K562 (cell line): Measurements from ENCODE around the gene CLDN2. TPM values are rescaled to one million over a fixed set of nuclear protein-coding genes. Genes with fewer than 3 reads are reported as not detected.

Experiments used
- ATAC-seq: fragments of 200-7000 bp; cut with Tn5 transposase; 3 replicates; pipeline ENCODE4 v1.9.1; 2020; ENCODE audit warnings: moderate library complexity
- BruUV-seq: library from RNA; stranded (reverse); fragments of 400-500 nt; replicated peaks from 2 replicates; lab custom pipeline; 2021; lab: Mats Ljungman, UMichigan
- CTCF ChIA-PET: fragments of 300-600 bp; formaldehyde crosslinking; extraction: SDS; loops from one replicate; lab custom pipeline; 2021; ENCODE audit warnings: low intra/inter-chr PET ratio; lab: Yijun Ruan, JAX
- POLR2A ChIA-PET: fragments of 300-600, 350-650 bp; sonication (Branson Sonifier 250); formaldehyde crosslinking; extraction: SDS; loops from one replicate; lab custom pipeline; 2021; ENCODE audit warnings: antibody characterized with exemption, inconsistent platforms; lab: Yijun Ruan, JAX
- DNase-seq, 4 experiments: peaks; one replicate each; pipeline versions ENCODE4 v3.0.0 to v3.0.0-alpha.2; 2011 to 2018; ENCODE audit warnings: low spot score in 3 of 4, mixed read lengths in 3 of 4; ENCODE audit errors: extremely low read depth in 1 of 4
- FAIRE-seq: peaks from 2 replicates; lab custom pipeline; 2011; peaks lifted over from hg19 to GRCh38; lab: Jason Lieb, UNC
- H2AFZ ChIP-seq: 2 replicates; pipeline ENCODE4 v1.6.0; 2011; ENCODE audit warnings: low read depth, low read length, control low read depth, inconsistent platforms
- H3K27ac ChIP-seq: fragments of 200-600 bp; 3 replicates; pipeline ENCODE4 v1.8.0; 2011; ENCODE audit warnings: low read depth, mild to moderate bottlenecking, control low read depth, inconsistent platforms, low read length, moderate library complexity, mixed read lengths; ENCODE audit errors: extremely low read depth
- H3K27me3 ChIP-seq, 2 experiments: fragments of 300-600 bp in 1 of 2; 2 replicates in 1 of 2; 3 replicates in 1 of 2; pipeline versions ENCODE4 v1.6.0 to v1.8.0; 2011; ENCODE audit warnings: inconsistent platforms in 2 of 2, low read length in 2 of 2, mild to moderate bottlenecking in 1 of 2, mixed read lengths in 1 of 2, moderate library complexity in 1 of 2; ENCODE audit not compliant: control insufficient read depth in 2 of 2, insufficient read depth in 2 of 2
- H3K36me3 ChIP-seq: fragments of 300-600 bp; 3 replicates; pipeline ENCODE4 v1.8.0; 2011; ENCODE audit warnings: mild to moderate bottlenecking, low read length, inconsistent platforms; ENCODE audit not compliant: control insufficient read depth, insufficient read depth
- H3K4me1 ChIP-seq, 2 experiments: fragments of 200-600 bp in 1 of 2; replicated peaks in 1 of 2; 2 replicates in 1 of 2; 3 replicates in 1 of 2; pipeline versions ENCODE4 v1.5.1 to v1.8.0; 2011; ENCODE audit warnings: inconsistent platforms in 2 of 2, low read length in 2 of 2, mild to moderate bottlenecking in 1 of 2, mixed read lengths in 1 of 2, moderate library complexity in 1 of 2; ENCODE audit not compliant: control insufficient read depth in 2 of 2, insufficient read depth in 2 of 2
- H3K4me2 ChIP-seq: 2 replicates; pipeline ENCODE4 v1.6.1; 2011; ENCODE audit warnings: low read length, control low read depth, inconsistent platforms, mixed read lengths; ENCODE audit not compliant: insufficient read depth
- H3K4me3 ChIP-seq: fragments of 200-600 bp; sonication (generic), shearing (Covaris generic); 2 replicates; pipeline ENCODE4 v1.5.1; 2016; ENCODE audit warnings: control low read depth, inconsistent platforms
- H3K79me2 ChIP-seq: fragments of 200-600 bp; 3 replicates; pipeline ENCODE4 v1.8.0; 2011; ENCODE audit warnings: low read length, inconsistent platforms; ENCODE audit not compliant: control insufficient read depth, insufficient read depth
- H3K9ac ChIP-seq, 2 experiments: 2 replicates each; pipeline versions ENCODE4 v1.6.0 to v1.6.1; 2011; ENCODE audit warnings: low read depth in 2 of 2, low read length in 2 of 2, control low read depth in 1 of 2, inconsistent platforms in 1 of 2, mild to moderate bottlenecking in 1 of 2, mixed read lengths in 1 of 2; ENCODE audit not compliant: insufficient read depth in 1 of 2
- H3K9me1 ChIP-seq: one replicate; pipeline ENCODE4 v1.6.0; 2011; ENCODE audit warnings: inconsistent platforms, mild to moderate bottlenecking, low read length, moderate library complexity; ENCODE audit not compliant: control insufficient read depth, insufficient read depth
- H3K9me3 ChIP-seq: replicated peaks from 2 replicates; pipeline ENCODE4 v1.5.1; 2011; ENCODE audit warnings: low read depth, low read length, inconsistent platforms; ENCODE audit not compliant: control insufficient read depth, insufficient read depth
- H4K20me1 ChIP-seq: replicated peaks from 2 replicates; pipeline ENCODE4 v1.6.1; 2011; ENCODE audit warnings: low read length, inconsistent platforms, mixed read lengths; ENCODE audit not compliant: control insufficient read depth, insufficient read depth
- BRF1 ChIP-seq: IDR thresholded peaks from 3 replicates; pipeline ENCODE4 v1.6.1; 2011; ENCODE audit warnings: borderline replicate concordance, mild to moderate bottlenecking; ENCODE audit not compliant: insufficient read length; ENCODE audit errors: extremely low read depth
- CHD4 ChIP-seq: fragments of 200-600 bp; sonication (generic); IDR thresholded peaks from 3 replicates; pipeline ENCODE4 v1.6.1; 2012; ENCODE audit warnings: low read depth, mild to moderate bottlenecking, mixed read lengths, low read length, inconsistent platforms; ENCODE audit not compliant: insufficient read depth, insufficient replicate concordance, poor library complexity, severe bottlenecking
- DEAF1 ChIP-seq: fragments of 450-650 bp; formaldehyde crosslinking; IDR thresholded peaks from 2 replicates; pipeline ENCODE4 v1.4.0; 2020; ENCODE audit warnings: mild to moderate bottlenecking, moderate library complexity
- E2F6 ChIP-seq, 2 experiments: IDR thresholded peaks; 2 replicates each; pipeline ENCODE4 v1.6.1; 2011; ENCODE audit warnings: borderline replicate concordance in 1 of 2, control low read depth in 1 of 2, low read depth in 1 of 2, low read length in 1 of 2, mild to moderate bottlenecking in 1 of 2, mixed read lengths in 1 of 2, moderate library complexity in 1 of 2; ENCODE audit not compliant: insufficient read depth in 1 of 2, insufficient read length in 1 of 2, poor library complexity in 1 of 2, severe bottlenecking in 1 of 2; ENCODE audit errors: extremely low read depth in 1 of 2
- FOXA3 ChIP-seq, 2 experiments: fragments of 450-650 bp in 1 of 2; sonication (generic) in 1 of 2; formaldehyde crosslinking; IDR thresholded peaks in 1 of 2; conservative IDR thresholded peaks in 1 of 2; 2 replicates each; pipeline versions ENCODE4 v1.4.0 to v1.8.0; 2020 to 2022; ENCODE audit warnings: mild to moderate bottlenecking in 2 of 2, missing genetic modification reagents in 1 of 2
- JUNB ChIP-seq: fragments of 450-650 bp; formaldehyde crosslinking; conservative IDR thresholded peaks from 2 replicates; pipeline ENCODE4 v1.4.0; 2020; ENCODE audit warnings: mild to moderate bottlenecking
- KAT7 ChIP-seq: sonication (generic); formaldehyde crosslinking; IDR thresholded peaks from 2 replicates; pipeline ENCODE4 v1.8.0; 2022; ENCODE audit warnings: missing genetic modification reagents, mild to moderate bottlenecking, borderline replicate concordance
- KAT8 ChIP-seq: fragments of 450-650 bp; IDR thresholded peaks from 2 replicates; pipeline ENCODE4 v1.6.1; 2016; ENCODE audit warnings: low read depth, mild to moderate bottlenecking
- LCOR ChIP-seq: sonication (generic); formaldehyde crosslinking; IDR thresholded peaks from 2 replicates; pipeline ENCODE4 v1.8.0; 2022; ENCODE audit warnings: mild to moderate bottlenecking, missing genetic modification reagents
- NR4A1 ChIP-seq, 2 experiments: fragments of 250-450 bp in 1 of 2; fragments of 450-650 bp in 1 of 2; sonication (Bioruptor Pico) in 1 of 2; IDR thresholded peaks; 2 replicates each; pipeline versions ENCODE4 v1.4.0 to v1.6.1; 2016 to 2020; ENCODE audit warnings: mild to moderate bottlenecking in 2 of 2, missing compliant biosample characterization in 1 of 2, missing genetic modification characterization in 1 of 2, moderate library complexity in 1 of 2
- SRF ChIP-seq, 2 experiments: fragments of 250-450, 450-650 bp in 1 of 2; sonication (Bioruptor Pico) in 1 of 2; sonication (generic) in 1 of 2; formaldehyde crosslinking; IDR thresholded peaks; 2 replicates each; pipeline versions ENCODE4 v1.5.0 to v1.5.1; 2020 to 2022; ENCODE audit warnings: mild to moderate bottlenecking in 1 of 2, missing genetic modification reagents in 1 of 2
- TAF1 ChIP-seq: IDR thresholded peaks from 2 replicates; pipeline ENCODE4 v1.6.1; 2011; ENCODE audit warnings: mild to moderate bottlenecking, low read length, moderate library complexity; ENCODE audit not compliant: insufficient read depth, control insufficient read depth, severe bottlenecking; ENCODE audit errors: extremely low read depth
- TAF9B ChIP-seq: fragments of 450-650 bp; IDR thresholded peaks from 2 replicates; pipeline ENCODE4 v1.6.1; 2018; ENCODE audit warnings: mild to moderate bottlenecking; ENCODE audit not compliant: partially characterized antibody
- TBP ChIP-seq: optimal IDR thresholded peaks from 2 replicates; pipeline ENCODE3; 2011; ENCODE audit warnings: low read depth, low read length, improper control_type of control experiment
- ZEB2 ChIP-seq: fragments of 450-650 bp; IDR thresholded peaks from 2 replicates; pipeline ENCODE4 v1.6.1; 2016
- ZNF232 ChIP-seq: sonication (generic); formaldehyde crosslinking; IDR thresholded peaks from 2 replicates; pipeline ENCODE4 v1.8.0; 2022; ENCODE audit warnings: mild to moderate bottlenecking, missing genetic modification reagents
- ZNF445 ChIP-seq: fragments of 250-450 bp; sonication (Bioruptor Pico); IDR thresholded peaks from 2 replicates; pipeline ENCODE4 v1.4.0; 2020; ENCODE audit warnings: low read depth, mild to moderate bottlenecking, moderate library complexity
- ZNF707 ChIP-seq: fragments of 250-450 bp; sonication (Bioruptor Pico); conservative IDR thresholded peaks from 2 replicates; pipeline ENCODE4 v1.8.0; 2022; ENCODE audit warnings: inconsistent platforms, mild to moderate bottlenecking, moderate library complexity
- ZNF764 ChIP-seq: fragments of 250-450 bp; sonication (Bioruptor Pico); IDR thresholded peaks from 2 replicates; pipeline ENCODE4 v1.4.0; 2020; ENCODE audit warnings: low read depth, mild to moderate bottlenecking, moderate library complexity
- whole genome bisulfite sequencing: fragments of 100-300 bp; shearing (Covaris generic); methylation state at CpG from one replicate; pipeline ENCODE4 v1.1.6; 2016; ENCODE audit warnings: low coverage, mixed read lengths; ENCODE audit not compliant: insufficient coverage; ENCODE audit errors: missing lambda C conversion rate; 5-methylcytosine and 5-hydroxymethylcytosine counted together
- in situ Hi-C: fragments of 300-500 bp; cut with MboI; formaldehyde crosslinking; loops from 4 replicates; pipeline ENCODE4 v1.15.0; 2018; ENCODE audit warnings: inconsistent platforms, mixed read lengths
- intact Hi-C: fragments of 100-400 bp; cut with micrococcal nuclease; formaldehyde crosslinking; loops from 2 replicates; pipeline ENCODE4 v1.14.2; 2022
- polyA plus RNA-seq, 8 experiments: library from polyadenylated mRNA; depleted of rRNA in 4 of 8; stranded (reverse) in 5 of 8; unstranded in 3 of 8; fragments of >200 nt; fragmentation: Nextera tagmentation in 2 of 8; fragmentation: Illumina TruSeq in 1 of 8; extraction: Ambion mirVana in 2 of 8; extraction: Trizol in 1 of 8; gene quantifications; 2 replicates each; pipeline versions ENCODE4 v1.2.1 to v1.2.3, GENCODE V29; 2011 to 2014; ENCODE audit warnings: inconsistent platforms in 1 of 8, missing spikeins in 1 of 8
- total RNA-seq, 7 experiments: library from RNA; depleted of rRNA in 6 of 7; stranded (reverse); fragments of >200 nt in 6 of 7; fragmentation: Illumina TruSeq in 2 of 7; extraction: Trizol in 2 of 7; gene quantifications; 2 replicates each; pipeline versions ENCODE4 v1.2.1 to v1.2.3, GENCODE V29; 2011 to 2021; ENCODE audit warnings: low replicate concordance in 1 of 7

CLDN2 gene
- total and polyA plus RNA-seq, 9 of the 15 experiments (the other 6 are each of a cell fraction or from before 2014, with no cell fraction given): not detected

GRCh38 chrX:106931831-106932491, 11.8 kb downstream of the CLDN2 start:
- intact Hi-C loops: no loop called here
- no peak for DNase-seq
- Histone ChIP-seq H3K79me2 (no peaks in the 10 kb centered on the region), H3K36me3 (no peaks in the 10 kb centered on the region), H3K4me3 (no peak overlapping the region)
- TF ChIP-seq DEAF1 (CRISPR knock-in tag) (no peak), ZEB2 (no peak), ZNF707 (no peak), FOXA3 (CRISPR knock-in tag; conservative IDR thresholded peaks at IDR 0.05 in 1 of 2, IDR thresholded peaks at IDR 0.05 in 1 of 2) (no peak), BRF1 (no peak), E2F6 (IDR thresholded peaks at IDR 0.05; ENCODE audit: borderline replicate concordance in 1 of 2, extremely low read depth in 1 of 2, insufficient read depth in 1 of 2, insufficient read length in 1 of 2, low read depth in 1 of 2, low read length in 1 of 2, poor library complexity in 1 of 2, severe bottlenecking in 1 of 2) (no peak), NR4A1 (CRISPR knock-in tag; IDR thresholded peaks at IDR 0.05) (no peak), NR4A1 (tag; IDR thresholded peaks at IDR 0.05) (no peak), KAT8 (no peak), ZNF764 (CRISPR knock-in tag) (no peak), TAF1 (no peak), TAF9B (no peak), ZNF445 (no peak), KAT7 (no peak), TBP (no peak), SRF (CRISPR knock-in tag; IDR thresholded peaks at IDR 0.05) (no peak), CHD4 (no peak), LCOR (CRISPR knock-in tag) (no peak), JUNB (no peak), ZNF232 (CRISPR knock-in tag) (no peak)
- TF ChIP-seq, all 486 proteins: peak for 0
- no peaks in the 10 kb centered on the region; a peak in 2 of 5 replicates for H3K4me1 ChIP-seq
- ChIA-PET POLR2A (no interaction called here), CTCF (no interaction called here)
- ATAC-seq: no peak
- 0% methylated on average over 1 of the region's 3 CpGs for whole genome bisulfite sequencing
- no peaks in the 10 kb centered on the region for H4K20me1 ChIP-seq
- no TSS peak for BruUV-seq
- no peaks in the 10 kb centered on the region for H3K9me1 ChIP-seq
- no peak overlapping the region for H3K27ac ChIP-seq
- H3K9me3 ChIP-seq: no peaks in the 10 kb centered on the region
- FAIRE-seq: no peak
- no peak overlapping the region for H2AFZ ChIP-seq
- in situ Hi-C loops: no loop called here
- no peak overlapping the region for H3K4me2 ChIP-seq
- H3K27me3 ChIP-seq: peaks cover 0 to 7% of the 10 kb centered on the region in 2 experiments; a peak in 1 of 5 replicates
- no peak overlapping the region for H3K9ac ChIP-seq
